Stimulated activated CD8-positive, alpha-beta memory T cell treated with anti-CD3 and anti-CD28 coated beads, Interleukin-12 subunit alpha, Interleukin-12 subunit beta, amount 100 ng/mL, for 24 hours (primary cell): ENCODE results near the gene VEZT.
"Not testable (repeated sequence)": the region's sequence is repeated elsewhere in the genome, so short reads cannot be mapped to it uniquely, and the experiment has no call there.

Source experiments
- DNase-seq: peaks from one replicate; pipeline ENCODE4 v3.0.0-alpha.2; 2020; ENCODE audit errors: extremely low read depth

The VEZT gene

GRCh38 chr12:95257541-95257940, 39.9 kb downstream of the VEZT start:
- no peak for DNase-seq

GRCh38 chr12:95258151-95258550, 40.5 kb downstream of the VEZT start:
- no peak for DNase-seq

- no peak for DNase-seq
These were observed 41.2 kb downstream of the VEZT start for GRCh38 chr12:95258803-95259202.

- no peak for DNase-seq
These were observed 41.8 kb downstream of the VEZT start for GRCh38 chr12:95259368-95259767.

- DNase-seq = no peak
These were observed 43.5 kb downstream of the VEZT start for GRCh38 chr12:95261109-95261508.

- no peak for DNase-seq
These were observed 45.2 kb downstream of the VEZT start for GRCh38 chr12:95262808-95263207.

GRCh38 chr12:95265765-95266164, 48.2 kb downstream of the VEZT start:
- no peak for DNase-seq

GRCh38 chr12:95266254-95266653, 48.6 kb downstream of the VEZT start:
- DNase-seq = no peak

- DNase-seq = no peak
These were observed 52.3 kb downstream of the VEZT start for GRCh38 chr12:95269892-95270291.

GRCh38 chr12:95271465-95271864, 53.9 kb downstream of the VEZT start:
- no peak for DNase-seq

- DNase-seq = no peak
These were observed 59.5 kb downstream of the VEZT start for GRCh38 chr12:95277139-95277538.

- DNase-seq = no peak
These were observed 62.2 kb downstream of the VEZT start for GRCh38 chr12:95279856-95280255.

- DNase-seq = no peak
These were observed 64.7 kb downstream of the VEZT start for GRCh38 chr12:95282266-95282665.

GRCh38 chr12:95283371-95283770, 65.8 kb downstream of the VEZT start:
- DNase-seq = no peak

- DNase-seq = no peak
These were observed 69.1 kb downstream of the VEZT start for GRCh38 chr12:95286713-95287112.

- DNase-seq = no peak
These were observed 73.9 kb downstream of the VEZT start for GRCh38 chr12:95291501-95291900.

- no peak for DNase-seq
These were observed 81.3 kb downstream of the VEZT start for GRCh38 chr12:95298916-95299315.

- DNase-seq = no peak
These were observed 82.7 kb downstream of the VEZT start for GRCh38 chr12:95300286-95300685.

GRCh38 chr12:95303476-95303875, 85.9 kb downstream of the VEZT start:
- no peak for DNase-seq

GRCh38 chr12:95304673-95305198, 87.1 kb downstream of the VEZT start:
- DNase-seq = no peak

- DNase-seq = no peak
These were observed 95.0 kb downstream of the VEZT start for GRCh38 chr12:95312656-95313055.

GRCh38 chr12:95314756-95315155, 97.1 kb downstream of the VEZT start:
- DNase-seq = not testable (repeated sequence)

- DNase-seq = no peak
These were observed 99.2 kb downstream of the VEZT start for GRCh38 chr12:95316798-95317197.

GRCh38 chr12:95318071-95318545, 100.5 kb downstream of the VEZT start:
- no peak for DNase-seq
